Astrocyte of the spinal cord (primary cell): ENCODE measurements around the gene ARRB1.

Experiments used
- DNase-seq: peaks from one replicate; pipeline ENCODE4 v3.0.0; 2011; ENCODE audit warnings: low read depth, low spot score
- H3K4me3 ChIP-seq: 2 replicates; pipeline ENCODE4 v1.5.1; 2011; ENCODE audit warnings: low read depth, mild to moderate bottlenecking, low read length, moderate library complexity
- in situ Hi-C: cut with HindIII; loops from 2 replicates; pipeline ENCODE4 v1.10.0; 2017; ENCODE audit warnings: low sequenced_read_pairs
- TF ChIP-seq, protein P1 (sequence below): IDR thresholded peaks from 2 replicates; pipeline ENCODE4 v1.5.1; 2012; ENCODE audit warnings: low read depth, mild to moderate bottlenecking, low read length, inconsistent platforms

ARRB1 gene

DNA sequence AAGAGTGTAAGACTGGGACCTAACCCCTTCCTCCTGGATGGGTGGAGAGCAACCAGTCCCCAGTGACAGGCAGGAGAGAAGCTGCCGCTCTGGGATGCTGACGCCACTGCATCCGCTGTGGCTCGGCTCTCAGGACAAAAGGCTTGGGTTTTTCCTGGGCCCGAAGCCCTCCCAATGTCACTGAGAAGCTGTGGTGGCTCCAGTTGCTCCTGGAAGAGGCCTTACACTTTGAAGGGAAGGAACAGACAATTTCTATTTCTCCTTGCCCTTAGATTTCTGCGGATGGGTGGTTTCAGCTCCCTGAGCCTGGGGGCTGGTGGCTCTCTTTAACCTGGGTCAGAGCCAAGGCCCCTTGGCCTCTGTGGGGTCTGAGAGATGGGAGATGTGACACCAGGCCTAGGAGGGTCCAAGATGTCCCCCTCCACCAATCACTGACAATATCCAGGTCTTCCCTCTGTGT, 89.5 kb downstream of the ARRB1 start:
- in situ Hi-C loops = no loop called here
- TF ChIP-seq, protein P1, sequence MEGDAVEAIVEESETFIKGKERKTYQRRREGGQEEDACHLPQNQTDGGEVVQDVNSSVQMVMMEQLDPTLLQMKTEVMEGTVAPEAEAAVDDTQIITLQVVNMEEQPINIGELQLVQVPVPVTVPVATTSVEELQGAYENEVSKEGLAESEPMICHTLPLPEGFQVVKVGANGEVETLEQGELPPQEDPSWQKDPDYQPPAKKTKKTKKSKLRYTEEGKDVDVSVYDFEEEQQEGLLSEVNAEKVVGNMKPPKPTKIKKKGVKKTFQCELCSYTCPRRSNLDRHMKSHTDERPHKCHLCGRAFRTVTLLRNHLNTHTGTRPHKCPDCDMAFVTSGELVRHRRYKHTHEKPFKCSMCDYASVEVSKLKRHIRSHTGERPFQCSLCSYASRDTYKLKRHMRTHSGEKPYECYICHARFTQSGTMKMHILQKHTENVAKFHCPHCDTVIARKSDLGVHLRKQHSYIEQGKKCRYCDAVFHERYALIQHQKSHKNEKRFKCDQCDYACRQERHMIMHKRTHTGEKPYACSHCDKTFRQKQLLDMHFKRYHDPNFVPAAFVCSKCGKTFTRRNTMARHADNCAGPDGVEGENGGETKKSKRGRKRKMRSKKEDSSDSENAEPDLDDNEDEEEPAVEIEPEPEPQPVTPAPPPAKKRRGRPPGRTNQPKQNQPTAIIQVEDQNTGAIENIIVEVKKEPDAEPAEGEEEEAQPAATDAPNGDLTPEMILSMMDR = no peak
- H3K4me3 ChIP-seq = no peak overlapping the region
- DNase-seq = no peak

DNA sequence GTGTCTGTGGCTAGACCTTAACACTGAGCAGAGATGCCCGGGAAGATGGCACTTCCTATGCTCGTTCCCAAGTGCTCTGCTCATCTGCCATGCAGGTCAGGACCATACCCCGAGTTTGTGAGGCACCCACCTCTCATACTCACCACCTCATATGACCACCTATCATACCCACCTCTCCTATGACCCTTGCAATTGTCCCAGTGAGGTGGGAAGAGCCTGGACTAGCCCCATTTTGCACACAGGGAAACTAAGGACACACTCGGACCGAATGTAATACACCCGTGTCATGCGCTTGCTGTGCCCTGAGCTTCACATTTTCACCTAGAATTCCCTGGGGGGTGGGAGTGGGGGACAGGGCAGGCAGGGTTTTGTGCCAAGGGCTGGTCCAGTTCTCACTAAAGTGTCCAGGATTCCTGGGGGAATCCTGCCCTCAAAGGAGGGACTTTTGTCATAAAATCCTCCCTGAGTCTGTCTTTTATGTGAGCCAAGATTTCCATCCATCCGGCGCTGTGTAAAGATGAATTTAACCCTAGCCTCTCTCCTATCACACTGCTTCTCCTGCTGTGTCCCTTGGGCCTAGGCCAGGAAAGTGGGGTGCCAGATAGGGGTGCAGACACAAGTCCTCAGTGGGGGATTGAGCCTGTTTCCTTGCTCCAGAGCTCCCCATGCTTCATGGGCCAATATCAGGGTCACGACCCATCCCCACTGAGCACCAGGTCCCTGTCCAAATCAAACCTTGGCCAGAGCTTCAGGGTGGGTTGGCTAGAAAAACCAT, 90.9 kb downstream of the ARRB1 start:
- in situ Hi-C loops = no loop called here
- TF ChIP-seq, protein P1 = no peak
- no peak for DNase-seq
- no peak overlapping the region for H3K4me3 ChIP-seq

DNA sequence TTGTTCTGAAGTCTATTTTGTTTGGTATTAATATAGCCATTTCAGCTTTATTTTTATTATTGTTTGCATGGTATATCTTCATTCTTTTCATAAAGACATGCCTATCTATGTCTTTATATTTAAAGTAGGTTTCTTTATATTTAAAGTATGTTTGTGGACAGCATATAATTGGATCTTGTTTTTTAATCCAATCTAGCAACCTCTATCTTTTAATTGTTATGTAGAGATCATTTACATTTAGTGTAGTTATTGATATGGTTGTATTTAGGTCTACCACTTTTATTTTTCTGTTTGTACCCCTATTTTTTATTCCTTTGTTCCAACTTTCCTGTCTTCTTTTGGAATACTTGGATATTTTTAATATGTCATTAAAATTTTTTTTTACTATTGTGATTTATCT, 97.1 kb downstream of the ARRB1 start:
- DNase-seq = no peak
- in situ Hi-C loops = no loop called here
- TF ChIP-seq, protein P1 = no peak
- H3K4me3 ChIP-seq = no peak overlapping the region

DNA sequence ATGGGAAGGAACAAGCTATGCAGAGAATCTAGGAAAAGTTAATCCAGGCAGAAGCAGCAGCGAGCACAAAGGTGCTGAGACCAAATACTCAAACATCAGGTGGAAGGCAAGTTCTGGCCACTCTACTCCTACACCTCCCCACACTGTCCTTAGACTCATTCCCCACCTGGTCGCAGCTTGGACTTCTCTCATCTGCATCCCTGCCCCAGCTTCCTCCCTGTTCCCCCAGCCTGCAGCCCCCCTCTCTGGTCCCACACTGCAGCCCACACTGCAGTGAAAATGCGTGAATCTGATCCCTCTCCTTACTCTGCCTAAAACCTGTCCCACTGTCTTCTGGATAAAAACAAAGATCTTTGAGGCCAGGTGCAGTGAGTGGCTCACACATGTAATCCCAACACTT, 101.8 kb downstream of the ARRB1 start:
- DNase-seq = no peak
- TF ChIP-seq, protein P1 = no peak
- H3K4me3 ChIP-seq = no peak overlapping the region
- in situ Hi-C loops = no loop called here

DNA sequence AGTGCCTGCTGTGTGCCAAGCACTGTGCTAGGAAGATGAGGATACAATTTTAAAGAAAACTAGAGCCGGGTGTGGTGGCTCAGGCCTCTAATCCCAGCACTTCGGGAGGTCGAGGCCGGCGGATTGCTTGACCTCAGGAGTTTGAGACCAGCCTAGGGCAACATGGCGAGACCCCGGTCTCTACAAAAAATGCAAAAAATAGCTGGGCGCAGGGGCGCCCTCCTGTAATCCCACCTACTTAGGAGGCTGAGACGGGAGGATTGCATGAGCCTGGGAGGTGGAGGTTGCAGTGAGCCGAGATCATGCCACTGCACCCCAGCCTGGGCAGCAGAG, 102.6 kb downstream of the ARRB1 start:
- no peak for DNase-seq
- TF ChIP-seq, protein P1 = no peak
- in situ Hi-C loops = no loop called here
- no peak overlapping the region for H3K4me3 ChIP-seq

DNA sequence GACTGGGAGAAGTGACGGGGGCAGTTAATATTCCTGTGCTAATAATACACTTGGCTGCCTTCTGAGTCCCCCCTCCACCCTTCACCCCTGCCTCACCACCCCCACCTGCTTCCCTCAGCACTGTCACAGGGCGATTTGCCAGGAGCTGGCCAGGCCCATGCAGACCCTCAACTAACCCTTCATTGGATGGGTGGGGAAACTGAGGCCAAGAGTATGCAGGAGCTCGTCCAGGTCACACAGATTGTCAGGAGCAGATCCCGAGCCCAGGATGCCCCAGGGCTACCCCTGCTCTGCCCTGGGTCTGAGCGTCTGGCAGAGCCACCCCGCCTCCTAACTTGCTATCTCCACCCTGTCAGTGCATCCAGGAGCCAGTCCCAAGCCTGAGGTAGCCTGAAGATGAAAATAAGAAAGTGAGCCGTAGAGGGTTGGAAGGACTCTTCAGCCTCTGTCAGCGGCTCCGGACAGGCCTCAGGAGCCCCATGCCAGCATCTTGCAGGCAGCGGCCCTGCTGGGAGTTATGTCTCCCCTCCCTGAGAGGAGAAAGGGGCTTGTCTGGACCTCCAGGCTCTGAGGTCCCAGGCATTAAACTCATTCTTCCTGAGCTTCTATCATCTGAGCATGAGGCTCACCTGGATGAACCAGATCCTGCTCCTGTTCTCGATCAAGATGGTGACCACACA, 104.7 kb downstream of the ARRB1 start:
- DNase-seq = no peak
- TF ChIP-seq, protein P1 = no peak
- no peak overlapping the region for H3K4me3 ChIP-seq
- in situ Hi-C loops = no loop called here
